Stimulated activated CD8-positive, alpha-beta memory T cell treated with anti-CD3 and anti-CD28 coated beads, Interleukin-12 subunit alpha, Interleukin-12 subunit beta, amount 100 ng/mL, for 24 hours (primary cell): Measurements from ENCODE around the gene SDS.

Source experiments
- DNase-seq: peaks from one replicate; pipeline ENCODE4 v3.0.0-alpha.2; 2020; ENCODE audit errors: extremely low read depth

The SDS gene

DNA sequence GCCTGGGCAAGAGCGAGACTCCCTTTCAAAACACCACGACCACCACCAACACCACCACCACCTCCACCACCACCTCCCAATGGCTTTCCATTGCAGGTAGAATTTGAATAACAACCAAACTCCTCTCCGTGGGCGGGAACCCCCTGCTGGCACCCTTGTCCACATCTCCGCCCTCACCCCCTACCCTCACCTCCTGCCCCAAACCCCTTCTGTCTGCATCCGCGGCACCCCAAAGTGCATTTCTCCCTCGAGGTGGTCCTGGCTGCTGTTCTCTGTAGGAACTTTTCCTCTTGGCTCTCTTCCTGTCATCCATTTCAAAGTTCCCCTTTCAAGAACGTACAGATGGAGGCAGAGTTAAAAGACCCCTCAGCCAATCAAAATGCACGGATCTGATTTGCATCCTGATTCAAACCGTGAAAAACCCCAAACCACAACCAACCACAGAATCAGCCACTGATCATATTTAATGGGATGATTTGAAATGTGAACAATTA lies 22.3 kb upstream of the SDS start:
- no peak for DNase-seq

DNA sequence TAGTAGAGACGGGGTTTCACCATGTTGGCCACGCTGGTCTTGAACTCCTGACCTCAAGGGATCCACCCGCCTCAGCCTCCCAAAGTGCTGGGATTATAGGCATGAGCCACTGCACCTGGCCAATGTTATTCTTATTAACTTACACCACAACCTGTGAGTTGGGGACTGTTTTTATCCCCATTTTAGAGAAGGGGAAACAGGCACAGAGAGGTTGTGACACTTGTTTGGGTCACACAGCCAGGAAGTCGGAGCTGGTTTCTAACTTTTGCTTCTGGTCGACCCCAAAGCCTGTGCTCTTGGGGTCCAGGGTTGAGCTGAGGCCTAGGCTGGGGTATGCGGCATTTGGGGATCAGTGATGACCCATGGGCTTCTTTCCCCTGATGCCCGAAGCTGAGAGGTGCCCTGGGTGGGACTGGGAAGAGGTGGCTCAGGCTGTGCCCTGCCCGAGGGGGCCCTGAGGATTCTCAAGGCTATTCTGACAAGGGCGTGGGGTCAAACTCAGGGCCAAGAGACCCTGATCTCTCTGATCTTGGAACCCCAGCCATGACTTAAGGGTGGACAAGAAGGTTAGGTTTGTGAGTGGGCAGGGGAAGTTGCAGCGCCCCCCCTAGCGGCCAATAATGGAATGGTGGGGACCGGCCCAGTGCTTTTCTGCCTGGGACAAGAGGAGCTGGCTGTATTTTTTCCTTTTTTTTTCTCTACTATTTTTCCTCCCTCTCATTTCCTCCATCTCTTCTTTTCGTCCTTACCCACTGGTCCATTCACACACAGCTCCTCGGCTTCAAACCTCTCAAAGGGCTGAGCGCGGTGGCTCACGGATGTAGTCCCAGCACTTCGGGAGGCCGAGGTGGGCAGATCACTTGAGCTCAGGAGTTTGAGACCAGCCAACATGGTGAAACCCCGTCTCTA lies 21.5 kb upstream of the SDS start:
- no peak for DNase-seq

DNA sequence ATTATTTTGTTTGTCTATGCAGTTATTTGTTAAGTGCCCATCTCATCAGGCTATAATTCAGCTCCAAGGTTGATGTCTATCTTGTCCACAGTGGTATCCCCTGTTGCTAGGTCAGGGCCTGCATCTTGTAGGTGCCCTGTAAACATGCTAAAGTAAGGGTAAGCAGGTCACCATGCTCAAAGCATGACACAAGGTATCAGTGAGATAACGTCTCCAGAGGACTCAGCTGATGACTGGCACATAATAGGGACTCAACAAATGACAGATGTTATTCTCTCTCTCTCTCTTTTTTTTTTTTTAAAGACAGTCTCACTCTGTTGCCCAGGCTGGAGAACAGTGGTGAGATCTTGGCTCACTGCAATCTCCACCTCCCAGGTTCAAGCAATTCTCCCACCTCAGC lies 20.8 kb upstream of the SDS start:
- DNase-seq = no peak

- no peak for DNase-seq
Measured at GRCh38 chr12:113422886-113423669, 19.4 kb upstream of the SDS start.

DNA sequence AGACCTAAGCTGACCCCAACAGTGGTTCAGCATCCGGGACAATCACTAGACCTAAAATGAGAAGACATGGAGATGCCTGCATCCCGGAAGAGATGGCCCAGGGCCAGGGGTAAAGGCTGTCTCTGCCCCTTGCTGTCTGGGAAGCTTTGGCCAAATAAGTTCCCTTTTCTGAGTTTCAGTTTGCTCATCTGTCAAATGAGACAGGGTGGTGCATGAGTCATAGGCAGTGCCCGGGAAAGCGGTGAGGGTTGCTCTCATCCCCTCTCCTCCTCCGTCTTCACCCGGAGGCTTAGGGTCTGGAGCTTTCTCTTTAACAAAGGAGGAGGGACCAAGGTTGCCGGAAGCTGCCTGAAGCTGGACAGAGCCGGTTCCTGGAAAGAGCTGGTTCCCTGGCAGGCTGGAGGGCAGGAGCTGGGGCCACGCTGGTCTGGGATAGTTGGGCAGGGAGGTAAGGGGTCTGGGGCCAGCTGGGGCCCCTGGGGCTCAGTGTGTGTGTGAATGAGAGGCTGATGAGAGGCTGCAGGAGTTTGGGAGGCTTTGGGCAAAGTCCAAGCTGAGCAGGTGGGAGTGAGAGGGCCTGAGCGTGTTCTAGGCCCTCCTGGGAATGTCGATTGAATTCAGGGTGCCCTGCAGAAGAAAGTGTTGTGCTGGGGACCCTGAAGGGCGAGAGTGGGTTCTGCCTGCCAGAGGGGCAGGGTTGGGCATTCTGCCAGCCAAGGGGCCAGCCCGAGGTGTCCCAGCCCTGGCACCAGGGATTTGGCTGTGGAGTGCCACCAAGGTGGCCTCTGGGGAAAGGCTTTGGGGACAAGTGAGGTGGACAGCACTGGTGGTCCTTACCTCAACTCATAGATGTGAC lies 18.6 kb upstream of the SDS start, which contains the start of gene SDSL:
SDSL (plus strand) TSS at position 351 of the 856 bp plus-strand sequence. CDS start 5,603 bp downstream, outside the sequence.
- DNase-seq = no peak

DNA sequence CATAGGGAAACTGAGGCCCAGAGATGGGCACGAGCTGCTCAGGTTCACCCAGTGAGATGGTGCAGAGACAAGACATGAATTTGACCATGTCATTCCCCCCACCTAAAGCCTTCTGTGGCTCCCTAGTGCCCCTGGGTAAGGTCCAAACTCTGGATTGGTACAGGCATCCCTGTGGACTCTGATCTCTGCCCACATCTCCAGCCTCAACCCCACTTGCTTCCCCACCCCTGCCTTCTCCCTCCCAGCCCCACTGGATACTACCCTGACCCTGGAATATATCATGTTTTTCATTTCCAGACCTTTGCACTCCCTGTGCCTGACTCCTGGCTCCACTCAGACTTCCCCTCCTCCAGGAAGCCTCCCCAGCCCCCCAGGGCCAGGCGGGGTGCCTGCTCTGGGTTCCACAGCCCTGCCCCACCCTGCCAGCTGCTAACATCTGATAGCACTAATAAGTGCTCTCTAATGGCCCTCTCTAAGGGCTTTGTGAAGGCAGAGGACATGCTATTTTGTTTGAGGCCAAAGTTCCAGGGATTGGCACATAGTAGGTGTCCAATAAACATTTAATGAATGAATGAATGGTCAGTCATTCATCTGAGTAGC lies 17.4 kb upstream of the SDS start:
- no peak for DNase-seq

- DNase-seq = no peak
Measured at GRCh38 chr12:113418213-113418879, 14.7 kb upstream of the SDS start.

GRCh38 chr12:113416091-113416754 lies 12.5 kb upstream of the SDS start:
- DNase-seq = no peak

DNA sequence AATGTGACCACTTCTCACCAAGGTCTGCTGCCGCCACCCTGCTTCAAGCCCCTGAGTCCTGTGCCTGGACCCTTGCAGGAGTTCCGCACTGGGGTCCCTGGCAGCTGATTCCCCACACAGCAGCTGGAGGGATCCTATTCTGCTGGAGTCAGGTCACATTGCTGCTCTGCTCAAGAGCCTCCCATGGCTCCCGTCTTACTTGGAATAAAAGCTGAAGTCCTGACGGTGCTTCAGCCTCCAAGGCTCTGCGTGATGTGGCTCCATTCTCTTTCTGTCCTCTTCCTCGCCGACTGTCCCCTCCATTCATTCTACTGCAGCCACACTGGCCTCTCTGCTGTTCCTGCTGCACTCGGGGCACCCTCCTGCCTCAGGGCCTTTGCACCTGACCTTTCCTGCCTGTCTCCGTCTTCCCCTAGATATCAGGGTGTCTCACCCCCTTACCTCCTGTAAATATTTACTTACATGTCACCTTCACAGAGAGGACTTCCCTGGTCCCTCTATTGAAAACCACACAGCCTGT lies 10.9 kb upstream of the SDS start:
- no peak for DNase-seq

DNA sequence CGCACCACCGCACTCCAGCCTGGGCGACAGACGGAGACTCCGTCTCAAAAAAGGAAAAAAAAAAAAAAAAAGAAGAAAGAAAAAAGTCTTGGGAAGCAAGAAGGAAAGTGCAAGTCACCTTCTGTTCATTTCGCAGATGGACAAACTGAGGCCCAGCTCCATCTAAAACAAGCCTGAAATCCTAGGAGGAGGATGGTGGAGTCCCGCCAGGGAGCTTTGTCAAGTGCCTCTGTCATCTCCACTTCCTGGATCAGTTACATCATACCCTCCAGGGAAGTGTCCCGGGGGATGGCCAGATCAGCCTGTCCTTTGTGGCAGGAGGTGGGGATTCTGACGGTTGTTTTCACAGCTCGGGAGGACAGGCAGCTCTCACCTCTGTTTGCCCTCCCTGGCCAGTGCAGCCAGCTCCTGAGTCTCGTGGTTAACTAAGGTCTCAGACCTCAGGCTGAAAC lies 9.8 kb upstream of the SDS start:
- DNase-seq = no peak

DNA sequence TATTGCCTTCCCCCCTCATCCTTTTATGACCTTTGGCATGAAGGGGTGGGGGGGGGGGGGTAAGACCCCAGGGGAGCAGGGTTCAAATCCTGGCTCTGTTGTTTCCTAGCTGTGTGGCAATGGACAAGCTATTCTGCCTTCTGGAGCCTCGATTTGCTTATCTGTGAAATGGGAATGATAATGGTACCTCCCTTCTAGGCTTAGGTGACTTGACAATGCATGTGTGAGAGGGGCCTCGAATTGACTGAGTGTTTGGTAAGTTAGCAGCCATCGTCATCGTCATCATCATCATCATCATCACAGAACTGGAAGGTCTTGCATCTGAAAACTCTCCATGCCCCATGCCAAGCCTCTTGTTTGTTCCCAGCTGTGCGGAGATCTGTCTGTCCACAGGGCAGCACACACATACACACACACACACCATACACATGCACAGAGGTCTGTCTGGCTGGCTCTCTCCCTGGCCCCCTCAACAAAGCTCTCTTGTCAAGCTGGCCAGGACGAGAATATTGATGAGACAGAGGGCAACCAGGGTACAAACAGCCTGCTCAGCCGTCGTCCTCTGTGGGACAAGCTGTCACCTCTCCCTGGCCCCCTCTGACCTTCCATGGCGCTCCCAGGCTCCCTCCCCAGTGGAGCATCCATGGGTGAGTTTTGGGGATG lies 5.9 kb upstream of the SDS start:
- no peak for DNase-seq

DNA sequence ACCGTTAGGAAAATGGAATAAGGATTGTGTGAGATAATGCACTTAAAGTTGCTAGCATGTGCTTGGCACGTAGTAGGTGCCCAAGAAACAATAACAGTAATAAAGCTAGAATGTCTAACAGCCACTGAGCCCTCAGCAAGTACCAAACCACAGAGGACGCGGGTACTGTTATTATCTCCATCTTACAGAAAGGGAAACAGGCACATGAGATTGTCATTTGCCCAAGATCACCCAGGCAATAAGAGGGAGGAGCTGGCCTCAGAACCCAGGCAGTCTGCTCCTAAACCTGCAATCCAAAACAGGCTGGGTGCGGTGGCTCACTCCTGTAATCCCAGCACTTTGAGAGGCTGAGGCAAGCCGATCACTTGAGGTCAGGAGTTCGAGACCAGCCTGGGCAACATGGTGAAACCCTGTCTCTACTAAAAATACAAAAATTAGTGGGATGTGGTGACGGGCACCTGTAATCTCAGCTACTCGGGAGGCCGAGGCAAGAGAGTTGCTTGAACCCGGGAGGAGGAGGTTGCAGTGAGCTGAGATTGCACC lies 5.1 kb upstream of the SDS start:
- no peak for DNase-seq

DNA sequence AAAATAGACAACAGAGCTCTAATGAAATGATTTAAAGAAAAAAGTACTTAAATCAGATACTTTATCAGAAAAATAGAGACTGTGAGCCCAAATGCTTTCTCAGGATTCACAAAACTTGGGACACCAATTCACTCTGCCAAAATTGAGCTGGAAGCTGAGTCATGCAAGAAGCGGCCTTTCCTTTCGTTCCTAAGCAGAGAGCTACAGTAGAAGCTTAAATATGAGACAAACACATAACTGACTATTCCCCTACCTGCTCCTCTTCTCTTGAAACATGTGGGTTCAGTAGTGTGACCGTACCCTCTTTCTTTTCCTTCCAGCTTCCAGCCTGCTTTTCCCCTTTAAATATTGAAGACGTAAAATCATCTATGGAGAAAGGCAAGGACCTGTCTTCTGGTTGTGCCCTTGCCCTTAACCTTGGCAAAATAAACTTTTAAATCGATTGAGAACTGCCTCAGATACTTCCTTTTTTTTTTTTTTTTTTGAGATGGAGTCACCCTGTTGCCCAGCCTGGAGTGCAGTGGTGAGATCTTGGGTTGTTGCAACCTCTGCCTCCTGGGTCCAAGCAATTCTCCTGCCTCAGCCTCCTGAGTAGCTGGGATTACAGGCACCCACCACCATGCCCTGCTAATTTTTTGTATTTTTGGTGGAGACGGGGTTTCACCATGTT lies 4.4 kb upstream of the SDS start:
- no peak for DNase-seq

DNA sequence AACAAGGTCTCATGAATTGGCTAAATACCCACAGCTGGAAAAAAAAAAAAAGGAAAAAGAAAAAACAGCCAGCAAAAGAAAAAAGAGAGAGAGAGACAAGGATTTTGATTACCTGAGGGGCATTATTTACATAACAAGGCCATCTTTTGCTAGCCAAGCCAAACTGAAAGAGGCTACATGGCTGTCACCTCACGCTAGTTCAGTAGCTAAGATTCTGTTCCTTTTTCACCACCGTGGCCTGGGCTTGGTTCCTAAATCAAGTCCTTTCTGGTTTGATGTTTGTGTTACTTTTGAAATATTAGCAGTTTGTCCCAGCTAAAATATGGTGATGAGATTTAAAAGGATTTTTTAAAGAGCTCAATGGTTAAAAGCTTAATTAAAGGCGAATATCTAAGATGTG lies 2.0 kb upstream of the SDS start:
- DNase-seq = no peak

GRCh38 chr12:113402586-113403260 lies 964 bp downstream of the SDS start:
- no peak for DNase-seq

DNA sequence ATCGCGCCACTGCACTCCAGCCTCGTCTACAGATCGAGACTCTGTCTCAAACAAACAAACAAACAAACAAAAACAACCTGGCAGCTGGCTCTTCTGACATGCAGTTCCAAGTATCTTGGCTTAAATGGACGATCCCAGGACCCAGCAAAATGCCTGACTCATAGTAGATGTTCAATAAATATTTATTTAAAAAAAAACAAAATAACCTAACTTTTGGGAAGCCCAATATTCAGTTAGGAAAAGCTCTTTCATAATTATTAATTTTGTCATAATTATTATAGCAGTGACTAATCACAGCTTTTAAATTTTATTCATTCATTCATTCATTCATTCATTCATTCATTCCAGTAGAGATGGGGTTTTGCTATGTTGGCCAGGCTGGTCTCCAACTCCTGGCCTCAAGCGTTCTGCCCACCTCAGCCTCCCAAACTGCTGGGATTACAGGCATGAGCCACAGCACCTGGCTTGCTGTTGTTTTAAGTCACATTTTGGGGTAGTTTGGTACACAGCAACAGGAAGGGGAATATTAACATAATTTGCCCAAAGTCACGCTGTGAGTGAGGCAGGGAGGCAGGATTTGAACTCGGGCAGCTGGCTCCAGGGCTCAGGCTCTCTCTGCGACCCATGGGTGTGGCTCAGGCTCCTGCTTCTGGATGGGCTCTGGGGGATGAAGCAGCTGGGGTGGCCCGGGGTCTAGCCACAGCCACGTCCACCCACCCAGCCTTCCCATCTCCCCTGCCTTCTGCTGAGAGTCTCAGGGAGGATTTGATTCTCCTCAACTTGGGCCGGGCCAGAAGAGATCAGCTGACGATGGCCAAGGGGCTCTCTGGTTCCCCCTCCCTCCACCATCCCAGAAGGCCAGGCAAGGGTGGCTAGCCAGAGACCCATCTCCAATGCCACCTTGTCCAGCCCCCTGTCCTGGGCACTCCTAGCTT lies 2.4 kb downstream of the SDS start:
- DNase-seq = no peak

DNA sequence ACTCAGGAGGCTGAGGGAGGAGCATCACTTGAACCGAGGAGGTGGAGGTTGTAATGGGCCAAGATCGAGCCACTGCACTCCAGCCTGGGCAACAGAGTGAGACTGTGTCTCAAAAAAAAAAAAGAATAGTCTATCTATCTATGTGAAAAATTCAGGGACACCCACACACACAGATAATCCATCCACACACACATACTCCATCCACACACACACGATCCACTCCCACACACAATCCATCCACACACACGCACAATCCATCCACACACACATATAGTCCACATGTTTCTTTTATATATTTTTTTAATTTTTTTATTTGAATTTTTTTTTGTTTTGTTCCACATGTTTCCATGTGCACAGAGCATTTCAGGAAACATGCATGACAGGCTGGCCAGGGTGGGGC lies 3.3 kb downstream of the SDS start:
- DNase-seq = no peak
